ENCODE results near the gene EML4. TPM values are rescaled to one million over a fixed set of nuclear protein-coding genes. Genes with fewer than 3 reads are reported as not detected.

Gene EML4
- total and polyA plus RNA-seq, 9 of the 15 experiments (the other 6 are each of a cell fraction or from before 2014, with no cell fraction given): 14.7 to 48.3 (median 36.5) TPM

GRCh38 chr2:42136782-42137124, 32.4 kb upstream of the EML4 start:
- Histone ChIP-seq H3K27ac (ENCODE audit: extremely low read depth, low read depth, low read length) (no peak overlapping the region), H3K4me3 (no peak overlapping the region), H4K20me1 (replicated peaks; ENCODE audit: control insufficient read depth, insufficient read depth, low read length) (no peaks in the 10 kb centered on the region), H3K27me3 (ENCODE audit: control insufficient read depth in 2 of 2, insufficient read depth in 2 of 2, low read length in 2 of 2) (no peaks in the 10 kb centered on the region), H3K4me2 (ENCODE audit: insufficient read depth, low read length) (no peak overlapping the region), H3K9me1 (ENCODE audit: control insufficient read depth, insufficient read depth, low read length) (no peaks in the 10 kb centered on the region), H3K9me3 (replicated peaks; ENCODE audit: control insufficient read depth, insufficient read depth, low read depth, low read length) (no peaks in the 10 kb centered on the region), H3K36me3 (ENCODE audit: control insufficient read depth, insufficient read depth, low read length) (no peaks in the 10 kb centered on the region), H2AFZ (ENCODE audit: low read depth, low read length) (no peak overlapping the region), H3K9ac (ENCODE audit: insufficient read depth in 1 of 2, low read depth in 2 of 2, low read length in 2 of 2) (no peak overlapping the region), H3K4me1 (replicated peaks in 1 of 2; ENCODE audit: control insufficient read depth in 2 of 2, insufficient read depth in 2 of 2, low read length in 2 of 2) (peaks cover 15 to 16% of the 10 kb centered on the region in 2 experiments), H3K79me2 (ENCODE audit: control insufficient read depth, insufficient read depth, low read length) (no peaks in the 10 kb centered on the region)
- CTCF ChIA-PET (ENCODE audit: low intra/inter-chr PET ratio): no interaction called here
- TF ChIP-seq ELF1 (tag; IDR thresholded peaks at IDR 0.05) (no peak), HNRNPH1 (optimal IDR thresholded peaks at IDR 0.05; ENCODE audit: low read depth, low read length) (no peak), ZNF77 (CRISPR knock-in tag; IDR thresholded peaks at IDR 0.05) (no peak), MNT (conservative IDR thresholded peaks at IDR 0.05) (no peak), TCF15 (CRISPR knock-in tag; IDR thresholded peaks at IDR 0.05) (no peak), SNAPC5 (CRISPR knock-in tag; IDR thresholded peaks at IDR 0.05) (no peak), ZBTB9 (CRISPR knock-in tag; IDR thresholded peaks at IDR 0.05) (no peak), NR2C2 (CRISPR knock-in tag; IDR thresholded peaks at IDR 0.05) (no peak), NR2C2 (tag; IDR thresholded peaks at IDR 0.05) (no peak), RAD51 (IDR thresholded peaks at IDR 0.05; ENCODE audit: borderline replicate concordance, low read depth) (no peak), BMI1 (IDR thresholded peaks at IDR 0.05; ENCODE audit: low read length) (no peak), NKRF (IDR thresholded peaks at IDR 0.05; ENCODE audit: borderline replicate concordance) (no peak), FUS (optimal IDR thresholded peaks at IDR 0.05; ENCODE audit: low read depth, low read length) (no peak)
- POLR2A ChIA-PET: no interaction called here
- no peak for DNase-seq (ENCODE audit: extremely low read depth in 1 of 4, low spot score in 3 of 4)
- BruUV-seq (replicated peaks): no TSS peak
- no peak for ATAC-seq
- WGBS (ENCODE audit: insufficient coverage, low coverage, missing lambda C conversion rate): 56% methylated on average over 2 of the region's 2 CpGs
- intact Hi-C loops (cut with micrococcal nuclease) (no loop called here), in situ Hi-C loops (cut with MboI) (no loop called here)
- FAIRE-seq: no peak
